Cortex of kidney (tissue), 1 donor: ENCODE results near the gene KARS1.

Source experiments
- DNase-seq: peaks from one replicate; lab custom pipeline; 2025; lab: John Stamatoyannopoulos, UW

Gene KARS1

DNA sequence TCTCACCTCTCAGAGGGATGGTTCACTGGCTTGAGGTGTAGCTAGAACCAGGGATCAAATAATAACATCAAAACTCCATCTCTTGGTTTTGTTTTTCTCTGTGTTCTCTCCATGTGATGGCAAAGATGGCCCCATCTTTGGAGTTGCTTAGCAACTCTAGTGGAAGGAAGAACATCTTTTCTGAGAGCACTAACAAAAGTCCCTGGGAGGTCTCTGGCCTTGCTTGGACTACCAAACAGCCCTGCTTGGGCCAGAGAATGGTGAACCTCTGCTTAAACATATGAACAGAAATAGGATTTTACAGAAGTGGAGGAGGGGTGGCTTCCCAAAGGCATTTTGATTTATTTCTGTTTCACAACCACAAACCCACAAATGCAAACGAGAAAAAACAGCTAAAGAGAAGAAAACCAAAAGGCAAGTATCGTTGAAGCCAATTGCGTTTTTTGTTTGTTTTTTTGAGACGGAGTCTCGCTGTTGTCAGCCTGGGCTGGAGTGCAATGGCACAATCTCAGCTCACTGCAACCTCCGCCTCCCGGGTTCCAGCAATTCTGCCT, 68.1 kb downstream of the KARS1 start:
- no peak for DNase-seq

DNA sequence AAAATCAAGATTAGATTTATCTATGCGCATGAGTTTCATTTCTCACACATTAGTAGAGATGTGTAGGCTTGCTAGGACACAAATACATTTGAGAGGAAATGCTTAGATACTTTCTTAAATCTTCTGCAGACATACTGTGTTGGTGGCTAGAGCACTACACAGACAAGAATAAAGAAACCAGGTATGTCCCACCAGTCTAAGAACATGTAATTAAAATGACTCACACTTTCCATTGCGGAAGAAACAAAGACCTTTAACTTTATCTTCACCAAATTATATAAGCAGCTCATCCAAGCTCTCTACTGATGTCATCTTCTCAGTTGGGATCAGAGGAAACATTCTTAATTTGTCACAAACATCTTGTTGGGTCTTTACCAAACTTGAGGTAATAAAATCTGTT, 68.7 kb downstream of the KARS1 start:
- DNase-seq, result no peak

DNA sequence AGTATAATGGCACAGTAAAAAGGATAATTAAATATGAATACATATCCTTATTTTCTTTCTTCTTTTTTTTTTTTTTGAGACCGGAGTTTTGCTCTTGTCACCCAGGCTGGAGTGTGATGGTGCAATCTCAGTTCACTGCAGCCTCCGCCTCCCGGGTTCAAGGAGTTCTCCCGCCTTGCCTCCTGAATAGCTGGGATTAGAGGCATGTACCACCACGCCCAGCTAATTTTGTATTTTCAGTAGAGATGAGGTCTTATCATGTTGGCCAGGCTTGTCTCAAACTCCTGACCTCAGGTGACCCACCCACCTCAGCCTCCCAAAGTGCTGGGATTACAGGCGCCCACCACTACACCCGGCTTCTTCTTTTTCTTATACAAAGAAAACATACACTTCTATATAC, 69.3 kb downstream of the KARS1 start:
- DNase-seq, result no peak
